Measurements from ENCODE around the gene LMF2. TPM values are rescaled to one million over a fixed set of nuclear protein-coding genes. Genes with fewer than 3 reads are reported as not detected.

LMF2 gene
- total RNA-seq, 4 donors from 2014 or later = 50.8 to 54.9 (median 51.7) TPM

DNA sequence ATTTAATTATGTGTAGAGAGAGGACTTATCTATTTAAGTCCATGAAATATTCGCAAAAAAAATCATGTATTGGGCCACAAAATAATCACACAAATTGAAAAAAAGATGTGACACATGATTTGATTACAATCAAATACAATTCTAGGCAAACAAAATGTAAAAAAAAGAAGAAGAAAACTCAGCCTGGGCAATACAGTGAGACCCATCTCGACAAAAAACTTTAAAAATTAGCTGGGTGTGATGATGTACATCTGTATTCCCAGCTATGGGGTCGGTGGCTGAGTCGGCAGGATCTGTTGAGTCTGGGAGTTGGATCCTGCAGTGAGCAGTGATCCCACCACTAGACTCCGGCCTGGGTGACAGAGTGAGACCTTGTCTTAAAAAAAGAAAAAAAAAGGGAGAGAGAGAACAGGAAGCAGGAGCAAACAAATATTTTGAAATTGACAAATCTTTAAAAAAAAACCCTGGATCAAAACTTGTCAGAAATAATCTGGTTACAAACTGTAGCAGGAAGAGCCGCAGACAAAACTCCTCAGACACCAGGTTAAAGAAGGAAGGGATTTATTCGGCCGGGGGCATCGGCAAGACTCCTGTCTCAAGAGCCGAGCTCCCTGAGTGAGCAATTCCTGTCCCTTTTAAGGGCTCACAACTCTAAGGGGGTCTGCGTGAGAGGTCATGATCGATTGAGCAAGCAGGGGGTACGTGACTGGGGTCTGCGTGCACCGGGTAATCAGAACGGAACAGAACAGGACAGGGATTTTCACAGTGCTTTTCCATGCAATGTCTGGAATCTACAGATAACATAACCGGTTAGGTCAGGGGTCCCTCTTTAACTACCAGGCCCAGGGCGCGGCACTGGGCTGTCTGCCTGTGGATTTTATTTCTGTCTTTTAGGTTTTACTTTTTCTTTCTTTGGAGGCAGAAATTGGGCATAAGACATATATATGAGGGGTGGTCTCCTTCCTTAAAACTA is 25.6 kb upstream of the LMF2 start:
- no peak for TF ChIP-seq CTCF (IDR thresholded peaks at IDR 0.05)

DNA sequence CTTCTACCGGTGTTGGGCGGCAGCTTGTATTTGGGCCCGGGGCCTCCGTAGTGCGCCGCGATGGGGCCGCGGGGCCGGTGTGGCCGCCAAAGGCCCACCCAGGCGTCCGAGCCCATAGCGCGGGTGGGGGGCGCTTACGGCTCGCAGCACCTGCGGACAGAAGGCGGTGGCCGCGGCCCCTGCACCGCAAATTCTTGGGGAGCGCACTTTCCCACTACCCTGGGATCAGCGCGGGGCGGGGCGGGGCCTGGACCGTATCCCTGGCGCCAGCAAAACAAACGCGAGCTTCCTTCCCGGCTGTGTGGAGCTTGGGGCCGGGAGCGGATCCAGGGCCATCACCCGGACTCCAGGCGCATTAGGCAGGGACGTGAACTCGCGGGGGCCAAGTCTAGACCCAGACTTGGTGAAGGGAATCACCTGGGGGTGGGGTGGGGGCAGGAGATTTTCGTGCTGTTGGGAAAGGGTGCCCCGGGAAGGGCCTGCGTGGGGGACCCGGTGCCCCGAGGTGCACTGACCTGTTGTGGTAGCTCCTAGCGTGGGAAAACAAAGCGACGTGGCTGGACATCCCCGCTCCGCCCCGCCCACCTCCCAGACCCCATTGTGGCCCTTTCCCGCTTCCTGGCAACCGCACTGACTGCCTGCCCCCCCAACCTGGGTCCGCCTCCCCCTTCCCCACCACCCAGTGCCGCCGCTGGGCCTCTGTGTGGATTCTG is 24.6 kb upstream of the LMF2 start:
- ATAC-seq (ENCODE audit: low FRiP score) (peak; percentile 23), DNase-seq (ENCODE audit: low spot score) (no peak)
- no peak for TF ChIP-seq CTCF (IDR thresholded peaks at IDR 0.05)

More for the DNA sequence above, 25.6 kb upstream of the LMF2 start:
- DNase-seq (ENCODE audit: low spot score) (no peak), ATAC-seq (ENCODE audit: low FRiP score) (no peak)

DNA sequence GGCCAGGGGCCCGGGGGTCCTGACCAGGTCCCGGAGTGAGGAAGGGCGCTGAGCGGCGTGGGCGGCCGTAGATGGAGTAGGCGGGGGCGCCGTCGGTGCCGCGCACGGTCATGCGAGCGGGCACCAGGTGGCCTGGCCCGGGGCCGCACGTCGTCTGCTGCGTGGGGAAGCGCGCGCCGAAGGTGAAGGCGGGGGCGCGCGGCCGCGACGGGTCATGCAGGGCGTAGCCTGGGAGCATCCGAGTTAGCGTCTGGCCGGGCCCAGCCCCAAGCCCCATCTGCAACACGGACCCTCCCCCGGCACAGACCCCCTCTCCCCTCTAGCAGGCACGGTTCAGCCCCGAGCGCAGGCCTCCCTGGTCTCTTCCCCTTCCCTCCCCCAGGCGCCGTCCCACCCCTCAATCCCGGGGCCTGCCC is 24.1 kb upstream of the LMF2 start:
- DNase-seq (ENCODE audit: low spot score) (no peak), ATAC-seq (ENCODE audit: low FRiP score) (peak; percentile 39)

GRCh38 chr22:50530877-50531545 is 23.5 kb upstream of the LMF2 start:
- ATAC-seq (ENCODE audit: low FRiP score) = peak; percentile 62
- peak; percentile 79 for DNase-seq (ENCODE audit: low spot score)
- TF ChIP-seq CTCF (IDR thresholded peaks at IDR 0.05) = no peak

More for the DNA sequence above, 24.1 kb upstream of the LMF2 start:
- no peak for TF ChIP-seq CTCF (IDR thresholded peaks at IDR 0.05)

GRCh38 chr22:50530580-50530876 is 23.0 kb upstream of the LMF2 start:
- TF ChIP-seq CTCF (IDR thresholded peaks at IDR 0.05) = no peak
- DNase-seq (ENCODE audit: low spot score) (no peak), ATAC-seq (ENCODE audit: low FRiP score) (no peak)

- ATAC-seq (ENCODE audit: low FRiP score) (peak; percentile 26), DNase-seq (ENCODE audit: low spot score) (no peak)
- no peak for TF ChIP-seq CTCF (IDR thresholded peaks at IDR 0.05)
These were observed 22.5 kb upstream of the LMF2 start, which contains the start of gene TYMP for GRCh38 chr22:50529897-50530579. TYMP (minus strand) TSS chr22:50530012; CDS start chr22:50529709, 303 bp downstream.

All from omental fat pad (tissue), 4 donors.